ENCODE data around the gene TMEM61. TPM values are rescaled to one million over a fixed set of nuclear protein-coding genes. Genes with fewer than 3 reads are reported as not detected.

TMEM61 gene
- total and polyA plus RNA-seq, 2 donors (not counting 1 experiment from before 2014, with no cell fraction given): not detected

DNA sequence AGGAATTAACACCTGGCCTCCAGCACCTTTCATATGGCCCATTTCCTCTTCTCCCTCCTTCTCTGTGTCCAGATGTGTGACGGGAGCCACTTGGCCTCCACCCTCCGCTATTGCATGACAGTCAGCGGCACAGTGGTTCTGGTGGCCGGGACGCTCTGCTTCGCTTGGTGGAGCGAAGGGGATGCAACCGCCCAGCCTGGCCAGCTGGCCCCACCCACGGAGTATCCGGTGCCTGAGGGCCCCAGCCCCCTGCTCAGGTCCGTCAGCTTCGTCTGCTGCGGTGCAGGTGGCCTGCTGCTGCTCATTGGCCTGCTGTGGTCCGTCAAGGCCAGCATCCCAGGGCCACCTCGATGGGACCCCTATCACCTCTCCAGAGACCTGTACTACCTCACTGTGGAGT, 5.6 kb downstream of the TMEM61 start:
- Histone ChIP-seq H3K4me1 (ENCODE audit: control insufficient read depth, extremely low read depth, insufficient read depth, low read length) (no peaks in the 10 kb centered on the region), H3K9ac (ENCODE audit: insufficient read depth, low read length) (no peak overlapping the region), H3K4me2 (ENCODE audit: extremely low read depth, insufficient read depth, low read length) (no peak overlapping the region), H3K9me3 (ENCODE audit: control insufficient read depth, insufficient read depth, low read depth, low read length) (no peaks in the 10 kb centered on the region), H3K4me3 (replicated peaks in 1 of 4; ENCODE audit: control extremely low read depth in 1 of 4, insufficient read depth in 1 of 4, low read depth in 3 of 4, low read length in 4 of 4) (no peak overlapping the region), H4K20me1 (ENCODE audit: control insufficient read depth, extremely low read depth, insufficient read depth, low read length) (no peaks in the 10 kb centered on the region), H3K27me3 (ENCODE audit: control insufficient read depth, insufficient read depth, low read length) (peaks cover 13% of the 10 kb centered on the region), H3K27ac (ENCODE audit: insufficient read depth, low read length) (no peak overlapping the region), H3K36me3 (ENCODE audit: control insufficient read depth, insufficient read depth, low read length) (no peaks in the 10 kb centered on the region), H3K79me2 (ENCODE audit: control insufficient read depth, insufficient read depth, low read length) (no peaks in the 10 kb centered on the region), H2AFZ (ENCODE audit: low read length) (no peak overlapping the region)
- DNase-seq (ENCODE audit: low read depth in 2 of 2): no peak
- TF ChIP-seq, protein P1, sequence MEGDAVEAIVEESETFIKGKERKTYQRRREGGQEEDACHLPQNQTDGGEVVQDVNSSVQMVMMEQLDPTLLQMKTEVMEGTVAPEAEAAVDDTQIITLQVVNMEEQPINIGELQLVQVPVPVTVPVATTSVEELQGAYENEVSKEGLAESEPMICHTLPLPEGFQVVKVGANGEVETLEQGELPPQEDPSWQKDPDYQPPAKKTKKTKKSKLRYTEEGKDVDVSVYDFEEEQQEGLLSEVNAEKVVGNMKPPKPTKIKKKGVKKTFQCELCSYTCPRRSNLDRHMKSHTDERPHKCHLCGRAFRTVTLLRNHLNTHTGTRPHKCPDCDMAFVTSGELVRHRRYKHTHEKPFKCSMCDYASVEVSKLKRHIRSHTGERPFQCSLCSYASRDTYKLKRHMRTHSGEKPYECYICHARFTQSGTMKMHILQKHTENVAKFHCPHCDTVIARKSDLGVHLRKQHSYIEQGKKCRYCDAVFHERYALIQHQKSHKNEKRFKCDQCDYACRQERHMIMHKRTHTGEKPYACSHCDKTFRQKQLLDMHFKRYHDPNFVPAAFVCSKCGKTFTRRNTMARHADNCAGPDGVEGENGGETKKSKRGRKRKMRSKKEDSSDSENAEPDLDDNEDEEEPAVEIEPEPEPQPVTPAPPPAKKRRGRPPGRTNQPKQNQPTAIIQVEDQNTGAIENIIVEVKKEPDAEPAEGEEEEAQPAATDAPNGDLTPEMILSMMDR (conservative IDR thresholded peaks at IDR 0.05 in 1 of 2, IDR thresholded peaks at IDR 0.05 in 1 of 2; ENCODE audit: low read depth in 1 of 2, low read length in 2 of 2): no peak
- TF ChIP-seq EZH2 (IDR thresholded peaks at IDR 0.05; ENCODE audit: low read length, missing control alignments): no peak

DNA sequence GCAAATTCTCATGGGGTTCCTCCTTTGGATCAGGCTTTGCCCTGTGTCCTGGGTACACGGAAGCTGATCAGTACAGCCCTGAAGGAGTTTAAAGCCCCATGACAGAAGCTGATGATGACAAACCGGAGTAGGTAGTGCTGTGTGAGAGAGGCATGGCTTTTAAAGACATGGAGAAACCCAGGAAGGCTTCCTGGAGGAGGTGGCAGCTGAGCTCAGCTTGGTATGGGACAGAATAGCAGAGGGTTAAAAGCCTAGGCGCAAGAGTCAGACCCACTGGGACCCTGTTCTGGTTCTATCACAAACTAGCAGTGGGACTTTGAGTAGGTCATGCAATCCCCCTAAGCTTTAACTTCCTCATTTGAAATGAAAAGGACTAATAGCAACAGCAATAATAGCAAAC, 6.1 kb downstream of the TMEM61 start:
- Histone ChIP-seq H3K27ac (ENCODE audit: insufficient read depth, low read length) (no peak overlapping the region), H3K27me3 (ENCODE audit: control insufficient read depth, insufficient read depth, low read length) (peaks cover 13% of the 10 kb centered on the region), H3K36me3 (ENCODE audit: control insufficient read depth, insufficient read depth, low read length) (no peaks in the 10 kb centered on the region), H2AFZ (ENCODE audit: low read length) (no peak overlapping the region), H3K4me2 (ENCODE audit: extremely low read depth, insufficient read depth, low read length) (no peak overlapping the region), H3K9me3 (ENCODE audit: control insufficient read depth, insufficient read depth, low read depth, low read length) (no peaks in the 10 kb centered on the region), H3K79me2 (ENCODE audit: control insufficient read depth, insufficient read depth, low read length) (no peaks in the 10 kb centered on the region), H3K4me3 (replicated peaks in 1 of 4; ENCODE audit: control extremely low read depth in 1 of 4, insufficient read depth in 1 of 4, low read depth in 3 of 4, low read length in 4 of 4) (no peak overlapping the region), H3K9ac (ENCODE audit: insufficient read depth, low read length) (no peak overlapping the region), H3K4me1 (ENCODE audit: control insufficient read depth, extremely low read depth, insufficient read depth, low read length) (no peaks in the 10 kb centered on the region), H4K20me1 (ENCODE audit: control insufficient read depth, extremely low read depth, insufficient read depth, low read length) (no peaks in the 10 kb centered on the region)
- no peak for DNase-seq (ENCODE audit: low read depth in 2 of 2)
- TF ChIP-seq EZH2 (IDR thresholded peaks at IDR 0.05; ENCODE audit: low read length, missing control alignments): no peak
- TF ChIP-seq, protein P1 (conservative IDR thresholded peaks at IDR 0.05 in 1 of 2, IDR thresholded peaks at IDR 0.05 in 1 of 2; ENCODE audit: low read depth in 1 of 2, low read length in 2 of 2): no peak

DNA sequence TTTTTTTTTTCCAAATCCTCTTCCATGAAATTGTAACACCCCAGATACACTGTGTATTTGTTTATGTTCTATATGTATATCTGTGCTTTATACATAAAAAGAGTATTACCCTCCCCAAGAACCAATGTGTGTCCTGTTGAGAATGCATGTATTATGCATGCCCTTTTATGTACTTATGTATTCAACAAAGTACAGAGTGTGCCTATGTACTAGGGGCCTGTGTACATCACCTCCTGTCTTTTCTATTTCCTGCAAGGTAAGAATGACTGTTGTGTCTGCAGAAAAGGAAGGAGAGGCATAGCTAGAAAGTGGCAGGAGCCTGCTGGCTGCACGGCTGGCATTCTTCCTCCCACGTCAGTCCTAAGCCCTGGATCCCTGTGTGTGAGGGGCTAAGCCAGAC, 7.0 kb downstream of the TMEM61 start:
- H3K4me2 ChIP-seq (ENCODE audit: extremely low read depth, insufficient read depth, low read length): no peak overlapping the region
- no peak overlapping the region for H3K9ac ChIP-seq (ENCODE audit: insufficient read depth, low read length)
- H2AFZ ChIP-seq (ENCODE audit: low read length): no peak overlapping the region
- no peaks in the 10 kb centered on the region for H3K9me3 ChIP-seq (ENCODE audit: control insufficient read depth, insufficient read depth, low read depth, low read length)
- no peak for TF ChIP-seq EZH2 (IDR thresholded peaks at IDR 0.05; ENCODE audit: low read length, missing control alignments)
- TF ChIP-seq, protein P1 (conservative IDR thresholded peaks at IDR 0.05 in 1 of 2, IDR thresholded peaks at IDR 0.05 in 1 of 2; ENCODE audit: low read depth in 1 of 2, low read length in 2 of 2): no peak
- H3K4me1 ChIP-seq (ENCODE audit: control insufficient read depth, extremely low read depth, insufficient read depth, low read length): no peaks in the 10 kb centered on the region
- no peaks in the 10 kb centered on the region for H4K20me1 ChIP-seq (ENCODE audit: control insufficient read depth, extremely low read depth, insufficient read depth, low read length)
- H3K27me3 ChIP-seq (ENCODE audit: control insufficient read depth, insufficient read depth, low read length): peaks cover 8% of the 10 kb centered on the region
- H3K79me2 ChIP-seq (ENCODE audit: control insufficient read depth, insufficient read depth, low read length): no peaks in the 10 kb centered on the region
- DNase-seq (ENCODE audit: low read depth in 2 of 2): no peak
- H3K4me3 ChIP-seq (replicated peaks in 1 of 4; ENCODE audit: control extremely low read depth in 1 of 4, insufficient read depth in 1 of 4, low read depth in 3 of 4, low read length in 4 of 4): no peak overlapping the region
- no peaks in the 10 kb centered on the region for H3K36me3 ChIP-seq (ENCODE audit: control insufficient read depth, insufficient read depth, low read length)
- no peak overlapping the region for H3K27ac ChIP-seq (ENCODE audit: insufficient read depth, low read length)
